Aorta (tissue), 5 donors: ENCODE results near the gene OGFOD2. TPM values are rescaled to one million over a fixed set of nuclear protein-coding genes. Genes with fewer than 3 reads are reported as not detected.
"Not testable (repeated sequence)": the region's sequence is repeated elsewhere in the genome, so short reads cannot be mapped to it uniquely, and the experiment has no call there.

Experiments used
- ATAC-seq: fragments of 200-7000 bp; cut with Tn5 transposase; one replicate; pipeline ENCODE4 v1.9.1; 2022; ENCODE audit warnings: moderate library complexity; ENCODE audit not compliant: low FRiP score
- DNase-seq, 2 donors: peaks; one replicate each; pipeline ENCODE4 v3.0.0-alpha.2; 2020
- H3K27ac ChIP-seq, 2 donors: one replicate each; pipeline ENCODE4 v1.5.1; 2013; ENCODE audit warnings: low read length in 2 of 2, mild to moderate bottlenecking in 2 of 2, moderate library complexity in 2 of 2, control low read depth in 1 of 2, inconsistent platforms in 1 of 2, low read depth in 1 of 2
- H3K27me3 ChIP-seq, 2 donors: one replicate each; pipeline ENCODE4 v1.6.1; 2013; ENCODE audit warnings: control low read depth in 1 of 2, low read length in 1 of 2, mild to moderate bottlenecking in 1 of 2, moderate library complexity in 1 of 2; ENCODE audit not compliant: insufficient read depth in 2 of 2, control insufficient read depth in 1 of 2
- H3K36me3 ChIP-seq, 2 donors: one replicate each; pipeline ENCODE4 v1.6.1; 2013; ENCODE audit warnings: control low read depth in 1 of 2, low read length in 1 of 2, mild to moderate bottlenecking in 1 of 2; ENCODE audit not compliant: insufficient read depth in 2 of 2, control insufficient read depth in 1 of 2
- H3K4me1 ChIP-seq, 2 donors: one replicate each; pipeline ENCODE4 v1.6.1; 2013; ENCODE audit warnings: low read length in 2 of 2, control low read depth in 1 of 2, mild to moderate bottlenecking in 1 of 2, moderate library complexity in 1 of 2; ENCODE audit not compliant: insufficient read depth in 2 of 2, control insufficient read depth in 1 of 2
- H3K4me3 ChIP-seq, 2 donors: one replicate each; pipeline ENCODE4 v1.5.1; 2013; ENCODE audit warnings: low read length in 2 of 2, control low read depth in 1 of 2, mild to moderate bottlenecking in 1 of 2
- H3K9me3 ChIP-seq: one replicate; pipeline ENCODE4 v1.6.1; 2013; ENCODE audit warnings: mild to moderate bottlenecking, low read length; ENCODE audit not compliant: control insufficient read depth
- WGBS, 2 donors: extraction: QIAGEN DNeasy Blood & Tissue Kit; methylation state at CpG; one replicate each; pipeline ENCODE4 v1.1.7; 2013; 5-methylcytosine and 5-hydroxymethylcytosine counted together
- intact Hi-C, 2 donors: fragments of 100-400 bp; cut with DNase I; formaldehyde crosslinking; loops; one replicate each; pipeline versions ENCODE4 v1.14.2 to v1.15.0; 2022
- polyA plus RNA-seq, 2 donors: library from polyadenylated mRNA; stranded (reverse); fragments of 200-250 nt; gene quantifications; one replicate each; pipeline ENCODE4 v1.2.3, GENCODE V29; 2013
- total RNA-seq, 2 donors: library from RNA; stranded (reverse); fragmentation: NEBNext Ultra II Directional; extraction: Animal tissue kit (Norgen Biotek cat#: 25700); gene quantifications; one replicate each; pipeline ENCODE4 v1.2.1, GENCODE V29; 2021
- donor health status: healthy with polysubstance abuse.
- donor health status: Bipolar disorder and iron deficiency.
- donor health status: DM: no; HTN: no; CAD: no.
- donor health status: DM: no; HTN: no; CAD: no.
- donor health status: DM: yes; HTN: yes; CAD: no.

OGFOD2 gene
- total and polyA plus RNA-seq, 4 donors = 8.9 to 16.6 (median 13.9) TPM

DNA sequence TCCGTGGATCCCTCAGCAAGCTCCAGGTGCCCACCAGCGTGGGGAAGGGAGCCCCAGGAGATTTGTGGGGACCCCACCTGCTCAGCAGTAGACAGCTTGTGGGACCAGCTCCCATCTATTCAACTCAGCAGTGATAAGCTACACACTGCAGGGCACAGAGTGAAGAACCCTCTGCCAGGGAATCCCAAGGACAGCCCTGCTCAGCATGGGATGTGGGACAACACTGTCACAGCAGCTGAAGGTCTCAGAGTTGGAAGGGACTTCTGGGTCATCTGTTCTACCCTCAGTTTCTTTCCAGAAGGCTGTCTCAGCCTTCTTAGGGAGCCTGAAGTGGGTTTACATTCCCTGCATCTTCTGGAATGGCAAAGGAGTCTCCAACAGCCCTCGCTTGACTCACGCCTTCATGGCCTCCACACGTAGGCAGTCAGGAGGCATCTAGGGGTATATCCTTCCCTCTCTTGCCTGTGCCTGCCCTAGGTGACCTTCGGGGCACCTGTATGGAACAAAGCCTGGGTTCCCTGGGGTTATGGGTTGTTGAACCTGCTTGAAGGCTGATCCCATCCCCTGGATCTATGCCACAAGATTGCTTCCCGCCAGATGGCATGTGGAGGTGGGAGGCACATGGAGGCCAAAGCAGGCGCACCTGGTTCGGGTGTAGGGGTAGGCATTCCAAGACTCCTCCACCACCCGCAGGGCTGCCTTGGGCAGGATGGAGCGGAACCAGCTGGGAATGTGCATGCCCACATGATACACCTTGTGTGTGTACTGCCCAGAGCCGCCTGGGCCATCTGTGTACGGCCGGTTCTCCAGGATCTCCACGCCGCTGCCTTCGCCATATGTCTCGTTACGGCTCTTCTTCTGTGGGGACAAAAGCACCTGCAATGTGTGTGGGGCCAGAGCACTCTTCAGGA lies 38.4 kb downstream of the OGFOD2 start:
- no peak overlapping the region for H3K4me3 ChIP-seq
- H3K27me3 ChIP-seq = no peaks in the 10 kb centered on the region
- H3K36me3 ChIP-seq = no peaks in the 10 kb centered on the region
- intact Hi-C loops = no loop called here
- no peaks in the 10 kb centered on the region for H3K9me3 ChIP-seq
- DNase-seq = no peak
- 95 to 96% methylated on average over 19 of the region's 19 CpGs for WGBS, 2 donors
- no peak for ATAC-seq
- no peaks in the 10 kb centered on the region for H3K4me1 ChIP-seq
- H3K27ac ChIP-seq = no peak overlapping the region

DNA sequence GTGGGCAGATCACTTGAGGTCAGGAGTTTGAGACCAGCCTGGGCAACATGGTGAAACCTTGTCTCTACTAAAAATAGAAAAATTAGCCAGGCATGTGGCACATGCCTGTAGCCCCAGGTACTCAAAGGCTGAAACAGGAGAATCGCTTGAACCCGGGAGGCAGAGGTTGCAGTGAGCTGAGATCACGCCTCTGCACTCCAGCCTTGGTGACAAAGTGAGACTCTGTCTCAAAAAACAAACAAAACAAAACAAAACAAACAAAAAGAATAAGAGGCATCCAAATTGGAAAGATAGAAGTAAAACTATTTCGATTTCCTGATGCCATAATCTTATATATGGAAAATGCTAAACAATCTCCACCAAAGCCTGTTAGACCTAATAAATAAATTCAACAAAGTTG lies 39.4 kb downstream of the OGFOD2 start:
- H3K4me3 ChIP-seq, DNase-seq, ATAC-seq, H3K27ac ChIP-seq, H3K4me1 ChIP-seq, H3K27me3 ChIP-seq, H3K9me3 ChIP-seq, H3K36me3 ChIP-seq, intact Hi-C loops: not testable (repeated sequence)
- WGBS, 2 donors = 92 to 94% methylated on average over 4 of the region's 4 CpGs

DNA sequence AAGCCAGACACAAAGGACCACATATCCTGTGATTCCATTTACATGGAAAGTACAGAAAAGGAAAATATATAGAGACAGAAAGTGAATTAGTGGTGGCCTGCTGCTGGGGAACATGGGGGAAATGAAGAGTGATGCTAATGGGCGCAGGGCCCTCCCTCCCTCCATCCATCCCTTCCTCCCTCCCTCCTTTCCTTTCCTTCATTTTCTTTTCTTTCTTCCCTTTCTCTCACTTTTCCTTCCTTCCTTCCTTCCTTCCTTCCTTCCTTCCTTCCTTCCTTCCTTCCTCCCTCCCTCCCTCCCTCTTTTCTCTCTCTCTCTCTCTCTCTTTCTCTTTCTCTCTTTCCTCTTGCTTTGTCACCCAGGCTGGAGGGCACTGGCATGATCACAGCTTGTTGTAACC lies 42.7 kb downstream of the OGFOD2 start:
- no peaks in the 10 kb centered on the region for H3K36me3 ChIP-seq
- peak in 1 of 2 donors; percentile 5 for DNase-seq
- 92 to 100% methylated on average over 1 of the region's 1 CpG for WGBS, 2 donors
- no peaks in the 10 kb centered on the region for H3K9me3 ChIP-seq
- no peak for ATAC-seq
- no peak overlapping the region for H3K27ac ChIP-seq
- no peaks in the 10 kb centered on the region for H3K4me1 ChIP-seq
- intact Hi-C loops = no loop called here
- H3K4me3 ChIP-seq = no peak overlapping the region
- H3K27me3 ChIP-seq = no peaks in the 10 kb centered on the region

DNA sequence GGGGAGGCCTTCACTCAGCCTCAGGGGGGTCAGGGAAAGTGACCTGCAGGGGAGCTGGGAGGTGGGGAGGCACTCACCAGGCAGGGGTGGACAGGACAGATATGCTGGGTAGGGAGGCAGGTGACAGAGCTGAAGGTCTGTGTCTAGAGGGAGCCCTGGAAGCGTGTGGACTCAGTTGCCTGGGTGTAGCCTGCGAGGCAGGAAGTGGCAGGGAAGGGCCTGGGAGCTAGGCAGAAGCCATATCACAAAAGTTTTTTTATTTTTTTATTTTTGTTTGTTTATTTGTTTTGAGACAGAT lies 44.7 kb downstream of the OGFOD2 start:
- DNase-seq (peak in 1 of 2 donors; percentile 56), ATAC-seq (no peak)
- Histone ChIP-seq H3K27me3 (no peaks in the 10 kb centered on the region), H3K27ac (no peak overlapping the region), H3K9me3 (no peaks in the 10 kb centered on the region), H3K4me1 (no peaks in the 10 kb centered on the region), H3K36me3 (no peaks in the 10 kb centered on the region), H3K4me3 (no peak overlapping the region)
- intact Hi-C loops = no loop called here
- 96 to 97% methylated on average over 2 of the region's 2 CpGs for WGBS, 2 donors

DNA sequence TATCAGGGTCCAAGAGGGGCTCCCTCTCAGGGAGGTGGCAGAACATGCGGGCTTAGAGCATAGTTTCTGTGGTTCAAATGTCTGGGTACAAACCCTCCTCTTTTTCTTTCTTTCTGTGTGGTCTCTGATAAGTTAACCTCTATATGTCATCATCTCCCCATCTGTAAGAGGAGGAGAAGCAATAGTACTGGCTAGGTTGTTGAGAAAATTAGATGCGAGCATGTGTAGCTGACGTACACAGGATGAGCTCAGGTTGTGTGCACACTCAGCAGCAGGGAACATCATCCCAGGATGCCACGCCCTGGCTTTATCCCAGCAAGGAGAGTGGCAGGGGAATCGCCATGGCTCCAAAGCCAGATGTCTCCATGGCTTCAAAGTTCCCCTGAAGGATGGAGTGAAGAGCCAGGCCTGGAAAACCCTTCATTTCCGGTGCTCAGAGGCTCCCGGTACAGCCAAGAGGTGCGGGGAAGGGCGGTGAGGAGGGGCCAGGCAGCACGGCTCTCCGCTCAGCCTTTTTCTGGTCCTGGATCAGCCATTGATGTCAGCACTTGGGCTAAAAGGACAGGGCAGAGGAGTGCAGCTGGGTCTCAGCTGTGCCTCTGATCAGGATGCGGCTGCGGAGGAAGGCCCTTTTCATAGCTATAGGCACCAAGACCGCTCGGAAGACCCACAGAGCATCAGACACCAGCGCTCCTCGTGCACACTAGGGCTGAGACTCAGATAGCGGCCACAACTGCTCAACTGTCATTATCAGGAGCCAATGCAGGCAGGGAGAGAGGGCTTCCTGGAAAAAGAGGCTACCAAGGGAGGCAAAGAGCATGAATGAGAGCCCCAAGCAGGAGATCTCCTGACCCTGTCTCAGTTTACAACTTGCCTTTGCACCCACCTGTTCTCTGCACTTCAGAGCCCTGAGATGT lies 46.9 kb downstream of the OGFOD2 start:
- no peak overlapping the region for H3K27ac ChIP-seq
- intact Hi-C loops = no loop called here
- 92% methylated on average over 18 of the region's 18 CpGs for WGBS, 2 donors
- no peak for ATAC-seq
- H3K4me3 ChIP-seq = no peak overlapping the region
- no peaks in the 10 kb centered on the region for H3K4me1 ChIP-seq
- H3K36me3 ChIP-seq = no peaks in the 10 kb centered on the region
- DNase-seq = peak; percentile 16 to 39
- no peaks in the 10 kb centered on the region for H3K27me3 ChIP-seq
- no peaks in the 10 kb centered on the region for H3K9me3 ChIP-seq

DNA sequence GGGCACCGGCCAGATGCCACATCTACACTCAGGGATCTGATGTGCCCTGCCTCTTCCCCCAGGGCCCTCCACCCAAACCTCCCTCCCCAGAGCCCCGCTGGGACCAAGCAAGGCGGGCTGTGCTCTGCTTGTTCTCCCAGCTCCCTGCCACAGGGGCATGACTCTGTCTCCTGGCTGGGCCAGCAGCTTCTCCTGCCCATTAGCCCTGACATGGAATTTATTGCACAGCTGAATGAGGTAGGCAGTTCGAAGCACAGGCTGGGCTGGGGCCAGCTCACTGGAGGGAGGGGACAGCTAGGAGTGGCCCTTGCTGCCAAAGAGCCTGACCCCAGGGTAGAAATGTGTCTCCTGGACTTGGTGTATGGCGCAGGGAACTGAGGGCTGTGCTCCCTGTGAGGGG lies 47.8 kb downstream of the OGFOD2 start:
- intact Hi-C loops = no loop called here
- Histone ChIP-seq H3K9me3 (no peaks in the 10 kb centered on the region), H3K36me3 (no peaks in the 10 kb centered on the region), H3K4me1 (no peaks in the 10 kb centered on the region), H3K4me3 (no peak overlapping the region), H3K27me3 (no peaks in the 10 kb centered on the region), H3K27ac (no peak overlapping the region)
- DNase-seq = peak; percentile 21 to 40
- ATAC-seq = peak; percentile 31
- 88 to 89% methylated on average over 5 of the region's 5 CpGs for WGBS, 2 donors

DNA sequence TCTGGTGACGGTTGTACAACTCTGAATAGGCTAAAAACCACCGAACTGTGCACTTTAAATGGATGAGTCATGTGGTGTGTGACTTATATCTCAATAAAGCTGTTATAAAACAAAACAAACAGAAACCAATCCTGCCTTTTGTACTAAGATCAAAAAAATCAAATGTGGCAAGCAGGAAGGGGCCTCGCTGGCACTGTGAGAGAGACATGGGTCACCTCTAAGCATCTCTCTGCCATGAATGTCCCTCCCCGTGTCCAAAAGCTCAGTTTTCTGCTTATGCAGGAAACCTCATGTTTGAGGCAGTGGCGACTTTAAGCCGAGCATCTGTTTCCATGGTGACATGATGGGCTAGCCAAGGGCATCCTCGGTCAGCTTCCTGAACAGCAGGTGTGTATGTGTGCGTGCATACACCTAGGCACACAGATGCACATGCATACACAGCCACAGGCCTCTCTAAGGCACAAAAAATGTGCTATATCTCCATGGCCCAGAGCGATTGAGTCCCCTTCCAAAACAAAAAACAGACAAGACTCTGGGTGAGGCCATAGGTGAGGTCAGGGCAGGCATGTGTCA lies 49.9 kb downstream of the OGFOD2 start:
- intact Hi-C loops = no loop called here
- WGBS, 2 donors = 77 to 80% methylated on average over 9 of the region's 9 CpGs

DNA sequence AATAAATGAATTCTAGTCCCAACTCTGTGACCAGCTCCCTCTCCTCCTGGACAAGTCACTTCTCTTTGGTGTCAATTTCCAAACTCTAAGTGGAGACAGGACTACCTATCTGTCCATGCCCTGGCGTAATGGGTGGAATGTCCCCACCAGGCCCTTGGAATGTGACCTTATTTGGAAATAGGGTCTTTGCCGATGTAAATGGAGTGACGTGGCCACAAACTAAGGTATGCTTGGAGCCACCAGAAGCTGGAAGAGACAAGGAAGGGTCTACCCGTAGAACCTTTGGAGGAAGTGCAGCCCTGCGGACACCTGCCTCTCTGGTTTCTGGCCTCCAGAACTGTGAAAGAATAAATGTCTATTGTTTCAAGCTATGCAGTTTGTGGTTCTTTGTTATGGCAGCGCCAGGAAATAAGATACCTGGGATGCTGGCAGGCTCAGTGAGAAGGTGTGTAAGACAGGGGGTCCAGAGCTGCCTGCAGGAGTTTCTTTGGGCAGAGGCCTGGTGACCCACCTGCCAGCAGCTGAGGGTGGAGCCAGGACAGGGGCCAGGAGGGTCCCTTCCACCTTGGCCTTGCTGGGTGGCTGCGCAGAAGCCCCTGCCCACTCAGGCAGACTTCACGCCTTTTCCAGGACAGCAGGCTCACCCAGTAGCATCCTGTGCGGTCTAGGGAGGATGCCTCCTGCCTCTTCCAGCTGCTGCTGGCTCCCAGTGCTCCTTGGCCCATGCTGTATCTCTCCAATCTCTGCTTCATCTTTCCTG lies 51.2 kb downstream of the OGFOD2 start:
- ATAC-seq = no peak
- H3K27ac ChIP-seq = no peak overlapping the region
- intact Hi-C loops = no loop called here
- 87% methylated on average over 9 of the region's 9 CpGs for WGBS, 2 donors
- no peaks in the 10 kb centered on the region for H3K9me3 ChIP-seq
- DNase-seq = peak; percentile 17 to 47
- no peaks in the 10 kb centered on the region for H3K4me1 ChIP-seq
- no peaks in the 10 kb centered on the region for H3K27me3 ChIP-seq
- no peak overlapping the region for H3K4me3 ChIP-seq
- H3K36me3 ChIP-seq = no peaks in the 10 kb centered on the region

More for the DNA sequence above, 49.9 kb downstream of the OGFOD2 start:
- Histone ChIP-seq H3K27ac (no peak overlapping the region), H3K27me3 (no peaks in the 10 kb centered on the region), H3K9me3 (no peaks in the 10 kb centered on the region), H3K4me3 (no peak overlapping the region), H3K4me1 (no peaks in the 10 kb centered on the region), H3K36me3 (no peaks in the 10 kb centered on the region)
- DNase-seq (peak; percentile 22 to 32), ATAC-seq (no peak)
